Measurements from ENCODE around the gene MYO1E.
"Not testable (repeated sequence)": the region's sequence is repeated elsewhere in the genome, so short reads cannot be mapped to it uniquely, and the experiment has no call there.

Gene MYO1E

DNA sequence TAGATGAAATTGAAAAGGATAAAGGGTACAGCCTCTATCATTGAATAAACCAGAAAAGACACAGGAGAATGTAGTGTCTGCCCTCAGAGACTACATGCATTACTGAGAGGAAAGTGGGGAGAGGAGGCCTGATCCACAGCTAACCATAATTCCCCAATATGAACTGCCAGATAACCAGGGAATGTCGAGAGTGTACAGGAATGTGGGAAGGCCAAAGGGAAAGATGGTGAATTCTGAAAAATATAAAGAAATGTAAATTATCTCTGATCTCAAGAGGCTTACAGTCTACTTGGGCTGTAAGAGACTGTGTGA lies 22.3 kb downstream of the MYO1E start:
- no peak for DNase-seq (ENCODE audit: low read depth in 2 of 2)

DNA sequence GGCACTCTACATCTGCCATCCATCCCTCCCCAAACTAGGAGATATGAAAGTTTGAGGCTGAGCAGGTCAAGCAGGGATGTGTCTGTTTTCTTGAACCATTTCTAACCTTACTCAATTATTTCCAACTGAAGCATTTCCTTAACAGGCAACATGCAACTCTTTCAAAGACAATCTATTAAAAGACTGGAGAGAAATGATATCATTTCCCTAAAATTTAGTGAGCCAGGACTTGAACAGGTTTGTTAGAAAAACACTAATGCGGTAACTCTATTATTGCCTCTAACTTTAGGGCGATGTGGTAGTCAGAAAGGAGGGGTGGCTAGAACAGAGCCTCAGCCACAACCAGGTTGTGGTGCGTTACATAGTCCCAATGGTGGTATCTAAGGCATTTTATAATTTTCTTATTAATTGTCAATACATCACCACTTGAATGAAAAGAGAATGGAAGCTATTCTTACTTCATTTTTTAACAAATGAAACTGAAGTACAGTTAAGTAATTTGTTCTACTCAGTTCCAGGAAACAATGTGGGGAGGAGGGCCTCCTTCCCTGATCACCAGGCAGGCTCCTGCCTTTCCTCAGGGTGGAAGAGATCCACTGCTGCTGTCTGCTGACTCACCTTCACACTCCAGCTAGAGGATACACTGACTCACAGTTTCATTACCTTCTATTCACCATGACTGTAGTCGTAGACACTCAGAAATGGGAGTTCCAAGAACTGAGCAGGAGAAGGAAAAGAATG lies 22.8 kb downstream of the MYO1E start:
- no peak for DNase-seq (ENCODE audit: low read depth in 2 of 2)

DNA sequence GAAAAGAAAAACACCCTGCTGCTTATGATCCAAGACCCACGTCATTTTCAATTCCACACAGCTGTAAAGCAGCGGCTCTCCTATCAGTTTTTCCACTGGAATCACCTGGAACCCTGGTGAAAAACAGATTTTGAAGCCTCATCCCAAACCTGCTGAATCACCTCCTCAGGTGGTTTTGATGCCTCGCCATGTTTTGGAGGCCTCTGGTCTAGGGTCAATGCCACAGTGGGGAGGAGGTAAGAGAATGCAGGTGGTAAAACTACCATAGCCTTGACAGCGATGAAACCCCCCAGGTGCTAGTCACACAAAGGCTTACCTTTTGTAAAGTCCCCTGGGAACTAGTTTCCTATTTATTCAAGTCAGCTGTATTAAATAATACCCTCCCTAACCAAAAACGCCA lies 24.8 kb downstream of the MYO1E start:
- DNase-seq (ENCODE audit: low read depth in 2 of 2) = no peak

DNA sequence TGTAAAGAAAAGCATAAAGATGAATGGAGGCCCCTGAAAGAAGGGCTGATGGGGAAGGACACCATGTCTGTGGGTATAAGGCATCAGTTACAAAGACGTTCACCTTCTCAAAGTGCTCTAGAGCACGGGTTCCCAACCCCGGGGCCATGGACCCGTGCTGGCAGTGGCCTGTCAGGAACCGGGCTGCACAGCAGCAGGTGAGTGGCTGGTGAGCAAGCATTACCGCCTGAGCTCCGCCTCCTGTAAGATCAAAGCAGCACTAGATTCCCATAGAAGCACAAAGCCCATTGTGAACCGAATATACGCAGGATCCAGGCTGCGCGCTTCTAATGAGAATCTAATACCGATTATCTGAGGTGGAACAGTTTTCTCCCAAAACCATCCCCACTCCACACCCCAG lies 25.7 kb downstream of the MYO1E start:
- no peak for DNase-seq (ENCODE audit: low read depth in 2 of 2)

DNA sequence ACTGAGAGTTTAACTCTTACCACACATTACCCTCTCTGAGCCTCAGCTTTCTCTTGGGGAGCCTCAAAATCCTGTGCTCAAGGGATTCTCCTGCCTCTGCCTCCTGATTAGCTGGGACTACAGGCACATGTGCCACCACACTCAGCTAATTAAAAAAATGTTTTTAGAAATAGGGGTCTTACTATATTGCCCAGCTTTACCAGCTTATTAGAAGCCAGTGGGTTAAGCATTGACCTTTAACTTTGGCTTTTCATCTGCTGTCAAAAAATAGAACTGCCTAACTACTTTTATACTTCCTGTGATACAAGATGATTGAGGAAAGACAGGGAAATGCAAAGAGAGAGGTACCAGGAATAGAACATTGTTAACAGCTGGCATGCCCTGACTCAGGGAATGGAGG lies 27.3 kb downstream of the MYO1E start:
- no peak for DNase-seq (ENCODE audit: low read depth in 2 of 2)

DNA sequence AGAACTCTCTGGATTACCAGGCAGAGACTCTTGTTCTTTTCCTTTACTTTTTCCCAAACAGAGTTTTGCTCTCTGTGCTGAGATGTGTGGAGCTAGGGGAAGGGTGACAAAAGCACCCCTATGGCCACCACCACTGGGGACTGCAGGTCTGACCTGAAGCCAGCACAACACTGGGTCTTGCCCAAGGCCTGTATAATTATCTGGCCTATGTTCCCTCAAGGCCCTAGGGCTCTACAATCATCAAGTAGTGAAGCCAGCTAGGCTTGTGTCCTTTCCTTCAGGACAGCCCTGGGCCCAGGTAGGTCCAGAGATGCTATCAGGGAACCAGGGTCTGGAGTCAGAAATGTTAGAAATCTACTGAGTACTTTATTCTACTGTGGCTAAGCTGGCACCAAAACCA lies 28.4 kb downstream of the MYO1E start:
- no peak for DNase-seq (ENCODE audit: low read depth in 2 of 2)

DNA sequence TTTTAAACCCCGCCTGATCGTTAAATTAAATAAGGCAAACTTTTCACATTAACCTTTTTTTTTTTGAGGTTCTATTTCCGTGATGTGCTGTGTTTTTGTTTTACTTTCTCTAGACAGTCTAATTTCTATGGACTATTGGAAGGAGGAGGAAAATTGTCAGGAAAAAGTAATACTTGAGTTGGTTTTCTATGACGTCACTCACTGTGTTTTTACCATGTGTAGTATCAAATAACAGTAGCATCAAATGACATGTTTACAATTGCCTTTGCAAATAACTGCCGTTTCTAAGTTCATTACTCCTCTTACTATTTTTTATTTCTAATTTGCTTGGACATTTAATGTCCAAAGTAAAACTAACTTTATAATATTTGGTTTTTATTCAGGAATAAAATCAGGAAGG lies 32.3 kb downstream of the MYO1E start:
- no peak for DNase-seq (ENCODE audit: low read depth in 2 of 2)

DNA sequence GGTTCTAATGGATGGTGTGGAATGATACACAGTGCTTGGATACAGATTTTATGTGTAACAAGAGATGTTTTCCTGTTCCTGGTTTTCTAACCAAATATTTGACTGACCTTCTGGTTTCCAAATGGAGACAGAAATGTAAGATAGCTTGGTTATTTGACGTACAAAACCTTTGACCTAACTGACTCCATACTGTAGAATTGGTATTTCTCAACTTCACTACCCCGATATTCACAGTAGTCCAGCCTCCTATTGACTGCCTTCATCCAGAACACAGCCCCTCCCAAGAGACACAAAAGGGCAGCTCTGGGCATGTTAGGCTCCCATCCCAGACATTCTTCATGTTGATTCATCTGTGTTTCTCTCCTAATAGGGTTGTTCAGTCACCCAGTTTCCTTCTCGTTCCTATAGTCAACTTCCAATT lies 33.4 kb downstream of the MYO1E start:
- no peak for DNase-seq (ENCODE audit: low read depth in 2 of 2)

DNA sequence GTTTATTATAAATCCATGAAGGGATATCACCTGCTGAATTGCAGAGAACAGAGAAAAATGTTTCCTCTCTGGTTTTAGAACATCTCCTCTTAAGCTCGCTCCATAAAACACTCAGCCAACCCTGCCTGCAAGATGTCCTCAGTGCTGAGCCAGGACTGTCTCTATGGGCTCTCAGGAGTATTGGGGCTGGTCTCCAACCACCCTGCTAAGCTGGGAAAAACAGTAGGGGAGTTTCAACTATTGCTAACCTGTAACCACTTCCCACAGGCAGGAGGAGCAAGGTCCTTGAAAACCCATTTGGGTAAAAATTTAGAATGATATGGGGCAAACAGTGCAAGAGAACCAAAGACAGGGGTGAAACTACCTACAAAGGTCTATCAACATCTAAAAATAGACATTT lies 34.3 kb downstream of the MYO1E start:
- no peak for DNase-seq (ENCODE audit: low read depth in 2 of 2)

DNA sequence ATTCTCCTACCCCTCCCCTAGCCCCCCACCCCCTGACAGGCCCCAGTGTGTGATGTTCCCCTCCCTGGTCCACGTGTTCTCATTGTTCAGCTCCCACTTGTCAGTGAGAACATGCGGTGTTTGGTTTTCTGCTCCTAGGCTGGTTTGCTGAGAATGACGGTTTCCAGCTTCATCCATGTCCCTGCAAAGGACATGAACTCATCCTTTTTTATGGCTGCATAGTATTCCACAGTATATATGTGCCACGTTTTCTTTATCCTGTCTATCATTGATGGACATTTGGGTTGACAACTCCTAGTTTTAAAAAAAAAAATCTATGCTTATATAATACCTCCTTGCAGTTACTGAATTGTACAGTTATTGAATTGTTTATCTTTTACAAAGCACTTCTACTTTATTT lies 35.9 kb downstream of the MYO1E start:
- not testable (repeated sequence) for DNase-seq (ENCODE audit: low read depth in 2 of 2)

DNA sequence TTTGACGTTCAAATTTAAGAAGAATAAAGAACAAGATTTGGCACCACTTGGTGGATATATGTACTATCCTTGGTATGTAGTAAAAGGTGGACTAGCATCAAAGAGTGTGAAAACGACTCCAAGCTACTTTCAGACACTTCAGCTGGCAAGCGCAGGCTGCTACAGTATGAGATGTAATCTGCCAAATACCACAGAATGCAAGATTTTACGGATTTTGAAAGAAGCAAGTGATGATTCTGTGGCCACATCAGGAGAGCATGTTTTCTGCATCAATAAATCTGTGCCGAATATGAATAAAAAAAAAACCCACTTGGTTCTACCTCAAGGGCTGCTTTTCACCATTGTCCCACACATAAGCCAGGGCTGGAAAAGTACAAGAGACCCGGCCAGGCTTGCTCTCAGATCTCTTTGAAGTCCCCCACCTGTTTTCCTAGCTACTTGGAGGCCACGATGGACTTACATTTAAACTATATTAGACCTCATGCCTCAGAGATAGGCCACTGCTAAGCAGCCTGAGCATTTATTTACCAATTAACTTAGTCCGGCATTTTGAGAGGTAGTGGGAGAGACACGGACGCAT lies 37.4 kb downstream of the MYO1E start:
- no peak for DNase-seq (ENCODE audit: low read depth in 2 of 2)

DNA sequence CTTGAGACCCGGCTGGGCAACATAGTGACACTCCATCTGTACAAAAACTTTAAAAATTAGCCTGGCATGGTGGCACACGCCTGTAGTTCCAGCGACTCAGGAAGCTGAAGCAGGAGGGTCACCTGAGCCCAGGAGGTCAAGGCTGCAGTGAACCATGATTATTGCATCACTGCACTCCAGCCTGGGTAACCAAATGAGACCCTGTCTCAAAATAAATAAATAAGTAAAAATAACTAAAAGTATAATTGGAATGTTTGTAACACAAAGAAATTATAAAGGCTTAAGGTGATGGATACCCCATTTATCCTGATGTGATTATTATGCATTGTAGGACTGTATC lies 38.6 kb downstream of the MYO1E start:
- DNase-seq (ENCODE audit: low read depth in 2 of 2) = no peak

DNA sequence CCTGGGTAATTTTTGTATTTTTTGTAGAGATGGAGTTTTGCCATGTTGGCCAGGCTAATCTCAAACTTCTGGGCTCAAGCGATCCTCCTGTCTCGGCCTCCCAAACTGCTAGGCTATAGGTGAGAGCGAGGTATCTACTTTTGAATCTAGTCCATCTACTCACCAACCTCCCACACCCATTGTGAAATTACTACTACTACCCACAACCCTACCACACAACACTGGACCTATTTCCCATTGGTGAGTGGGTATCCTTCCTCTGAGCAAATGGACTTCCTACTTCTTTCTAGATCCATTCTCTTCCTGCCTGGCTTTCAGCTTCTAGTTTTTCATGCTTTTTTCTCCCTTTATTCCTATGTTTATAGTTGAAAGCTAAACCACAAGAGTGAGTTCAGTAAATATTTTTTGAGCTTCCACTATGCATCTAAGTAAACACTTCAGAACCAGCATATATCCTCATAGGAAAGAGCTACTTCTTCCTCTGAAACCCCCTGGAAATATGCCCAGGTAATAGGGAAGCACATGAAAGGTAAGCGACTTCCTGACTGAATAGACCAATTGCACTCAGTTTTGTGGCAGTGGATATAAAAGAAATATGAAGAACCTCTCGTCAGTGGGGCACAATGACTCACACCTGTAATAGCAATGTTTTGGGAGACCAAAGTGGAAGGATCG lies 39.1 kb downstream of the MYO1E start:
- DNase-seq (ENCODE audit: low read depth in 2 of 2) = no peak

DNA sequence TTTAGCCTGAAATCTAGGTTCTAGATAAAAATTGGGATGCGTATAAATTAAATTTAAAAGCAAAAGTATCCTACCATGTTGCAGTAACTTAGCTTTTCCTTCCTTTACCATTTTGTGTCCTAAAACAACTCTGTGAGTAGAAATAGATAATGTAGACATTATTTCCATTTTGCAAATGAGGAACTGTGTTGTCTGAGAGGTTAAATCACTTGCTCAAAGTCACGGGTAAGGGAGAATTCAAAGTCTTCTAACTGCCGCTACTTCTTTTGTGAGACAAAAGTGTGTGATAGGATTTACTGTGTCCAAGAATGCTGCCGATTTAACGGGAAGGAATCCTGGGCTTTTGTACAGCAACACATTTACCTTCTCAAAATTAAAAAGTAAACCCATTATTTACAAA lies 40.7 kb downstream of the MYO1E start:
- DNase-seq (ENCODE audit: low read depth in 2 of 2) = no peak

DNA sequence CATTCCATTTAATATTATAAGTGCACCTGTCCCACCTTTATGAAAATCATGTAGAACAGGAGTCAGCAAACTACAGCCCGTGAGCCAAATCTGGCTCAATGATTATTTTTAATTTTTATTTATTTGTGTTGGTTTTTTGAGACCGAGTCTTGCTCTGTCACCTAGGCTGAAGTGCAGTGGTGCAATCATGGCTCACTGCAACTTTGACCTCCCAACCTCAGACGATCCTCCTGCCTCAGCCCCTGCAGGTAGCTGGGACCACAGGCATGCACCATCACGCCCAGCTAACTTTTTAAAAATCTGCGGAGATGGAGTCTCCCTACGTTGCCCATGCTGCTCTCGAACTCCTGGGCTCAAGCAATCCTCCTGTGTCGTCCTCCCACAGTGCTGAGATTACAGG lies 42.0 kb downstream of the MYO1E start:
- DNase-seq (ENCODE audit: low read depth in 2 of 2) = no peak

DNA sequence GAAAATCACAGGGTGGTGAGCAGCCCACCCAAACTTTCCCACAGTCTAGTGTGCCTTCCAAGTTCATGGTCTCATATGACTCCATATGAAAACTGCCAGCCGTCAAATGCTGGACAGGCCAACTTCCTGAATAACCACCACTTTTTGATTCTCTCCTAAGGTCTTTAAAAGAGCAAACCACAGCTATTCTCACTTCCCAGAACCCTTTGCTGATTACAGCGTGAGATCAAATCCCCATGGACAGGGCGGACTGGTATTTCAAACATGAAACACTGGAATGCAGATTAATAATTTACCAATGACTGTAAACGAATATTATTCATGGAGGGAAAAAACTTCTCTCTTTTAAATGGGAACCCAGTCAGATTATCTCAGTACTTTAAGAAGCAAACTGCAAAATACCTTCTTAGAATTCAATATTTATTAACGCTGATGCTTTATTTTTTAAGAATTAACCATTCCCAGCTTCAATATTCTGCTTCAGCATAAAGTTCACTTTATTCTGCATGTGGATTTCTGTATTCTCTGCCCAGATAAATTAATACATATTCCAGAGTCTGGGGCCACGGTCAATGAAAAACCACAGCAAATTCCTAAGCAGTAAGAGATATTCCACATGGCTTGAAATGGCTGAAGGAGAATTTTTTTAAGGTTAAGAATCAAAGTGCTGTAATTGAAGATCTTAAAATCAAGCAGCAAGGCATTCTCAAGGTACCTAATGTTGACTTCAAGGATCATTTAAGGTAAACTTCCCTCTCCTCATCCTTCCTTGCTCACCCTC lies 42.9 kb downstream of the MYO1E start:
- no peak for DNase-seq (ENCODE audit: low read depth in 2 of 2)

DNA sequence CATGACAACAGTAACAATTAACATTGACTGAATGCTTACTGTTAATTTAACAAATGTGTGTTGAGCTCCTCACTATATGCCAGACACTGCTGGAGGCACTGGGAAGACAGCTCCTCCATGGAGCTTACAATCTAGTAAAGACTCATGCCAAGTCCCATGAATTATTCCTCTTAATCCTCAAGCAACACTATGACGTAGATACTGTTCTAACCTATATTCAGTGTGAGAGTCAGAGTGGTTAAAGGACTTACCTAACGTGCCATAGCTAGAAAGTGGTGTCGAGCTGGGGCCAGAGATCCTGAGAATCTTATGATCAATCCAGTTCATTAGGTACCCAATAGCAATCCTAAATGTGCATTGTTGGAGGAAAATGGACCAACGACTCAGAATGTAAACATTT lies 43.6 kb downstream of the MYO1E start:
- DNase-seq (ENCODE audit: low read depth in 2 of 2) = no peak

DNA sequence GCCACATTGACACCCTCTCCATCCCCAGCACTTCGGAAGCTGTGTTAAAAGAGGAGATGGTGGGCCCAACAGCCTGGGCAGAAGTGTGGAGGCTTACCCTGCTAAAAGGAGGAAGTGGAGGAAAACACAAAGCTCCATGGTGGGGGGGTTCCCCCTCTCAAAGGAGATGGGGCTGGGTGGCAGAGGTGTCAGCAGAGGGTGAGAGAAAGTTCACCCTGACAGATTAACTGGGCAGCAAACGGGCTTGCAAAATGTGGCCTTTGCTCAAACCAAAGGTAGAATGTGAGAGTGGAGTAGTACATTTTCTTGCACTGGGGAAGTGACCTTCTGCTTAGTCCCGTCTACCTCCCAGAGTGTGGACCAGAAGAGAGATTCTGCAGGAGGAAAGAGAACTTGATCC lies 44.7 kb downstream of the MYO1E start:
- DNase-seq (ENCODE audit: low read depth in 2 of 2) = no peak

DNA sequence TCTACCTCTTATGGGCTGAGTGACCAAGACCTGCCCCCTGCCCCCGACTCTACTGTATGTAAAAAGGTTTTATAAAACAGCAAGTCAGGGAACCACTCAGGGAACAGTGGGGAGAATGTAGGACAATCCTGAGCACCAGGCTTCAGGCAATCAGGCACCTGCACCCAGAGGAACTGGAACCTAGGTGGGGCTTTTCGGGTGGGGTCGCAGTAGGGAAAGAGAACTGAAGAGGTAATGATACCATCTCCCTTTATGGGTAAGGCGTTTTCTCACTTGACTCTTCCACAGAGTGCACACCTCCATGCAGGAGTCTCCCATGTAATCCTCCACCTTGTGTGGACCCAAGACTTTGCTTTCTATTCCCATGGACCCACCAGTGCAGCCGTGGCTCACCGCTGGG lies 45.8 kb downstream of the MYO1E start:
- DNase-seq (ENCODE audit: low read depth in 2 of 2) = no peak

DNA sequence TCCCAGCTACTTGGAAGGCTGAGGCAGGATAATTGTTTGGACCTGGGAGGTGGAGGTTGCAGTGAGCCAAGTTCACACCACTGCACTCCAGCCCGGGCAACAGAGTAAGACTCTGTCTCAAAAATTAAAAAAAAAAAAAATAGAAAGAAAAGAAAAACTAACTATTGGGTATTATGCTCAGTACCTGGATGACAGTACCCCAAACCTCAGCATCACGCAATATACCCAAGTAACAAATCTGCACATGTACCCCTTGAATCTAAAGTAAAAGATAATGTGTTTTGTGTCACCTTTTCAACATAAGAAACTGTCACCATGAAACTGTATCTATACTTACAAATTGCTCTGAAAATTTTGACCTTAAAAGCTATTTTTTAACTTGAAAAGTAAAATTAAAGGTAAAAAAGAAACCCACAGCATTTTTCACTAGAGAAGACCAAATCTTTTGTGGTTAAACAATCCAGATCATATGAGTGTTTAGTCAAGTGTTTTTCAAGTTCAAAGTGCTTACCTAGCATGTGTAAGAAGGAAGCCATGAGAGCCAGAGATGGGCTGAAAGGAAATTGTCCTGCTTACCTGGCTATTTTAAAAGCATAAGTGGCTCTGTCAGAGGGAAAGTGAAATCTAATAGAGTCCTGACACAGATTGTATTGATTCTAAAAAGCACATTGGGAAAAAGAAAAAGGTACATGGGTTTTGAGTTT lies 50.5 kb downstream of the MYO1E start:
- no peak for DNase-seq (ENCODE audit: low read depth in 2 of 2)

DNA sequence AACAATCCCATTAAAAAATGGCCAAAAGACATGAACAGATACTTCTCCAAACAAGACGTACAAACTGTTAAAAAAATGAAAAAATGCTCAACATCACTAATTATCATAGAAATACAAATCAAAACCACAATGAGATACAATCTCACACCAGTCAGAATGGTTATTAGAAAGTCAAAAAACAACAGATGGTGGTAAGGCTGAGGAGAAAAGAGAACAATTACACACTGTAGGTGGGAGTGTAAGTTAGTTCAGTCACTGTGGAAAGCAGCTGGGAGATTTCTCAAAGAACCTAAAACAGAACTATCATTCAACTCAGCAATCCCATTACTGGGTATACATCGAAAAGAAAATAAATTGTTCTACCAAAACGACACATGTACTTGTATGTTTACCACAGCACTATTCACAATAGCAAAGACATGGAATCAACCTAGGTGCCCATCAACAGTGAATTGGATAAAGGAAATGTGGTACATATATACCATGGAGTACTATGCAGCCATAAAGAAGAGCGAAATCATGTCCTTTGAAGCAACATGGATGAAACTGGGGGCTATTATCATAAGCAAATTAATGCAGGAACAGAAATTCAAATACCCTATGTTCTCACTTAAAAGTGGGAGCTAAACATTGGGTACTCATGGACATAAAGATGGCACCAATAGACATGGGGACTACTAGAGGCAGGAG lies 51.5 kb downstream of the MYO1E start:
- DNase-seq (ENCODE audit: low read depth in 2 of 2) = no peak

DNA sequence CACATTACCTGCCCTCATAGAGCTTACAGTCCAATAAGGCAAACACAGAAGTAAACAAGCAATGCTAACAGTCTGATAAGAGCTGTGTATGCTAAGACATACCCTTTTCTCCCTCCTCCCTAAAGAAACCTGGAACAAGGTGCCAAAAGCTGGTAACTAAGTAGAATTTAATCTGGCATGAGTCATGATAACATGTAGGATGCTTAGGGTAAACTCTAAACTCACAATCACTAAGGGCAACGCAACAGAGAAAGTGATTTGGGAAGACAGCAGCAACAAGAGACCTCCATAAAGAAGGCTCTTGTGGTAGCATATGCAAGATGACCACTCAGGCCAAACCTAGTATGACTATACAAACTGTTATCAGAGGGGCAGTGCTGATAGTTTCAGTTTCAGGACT lies 55.5 kb downstream of the MYO1E start:
- DNase-seq (ENCODE audit: low read depth in 2 of 2) = no peak

Data from stimulated activated CD4-positive, alpha-beta T cell treated with anti-CD3 and anti-CD28 coated beads, Interleukin-1b, Interleukin-23, amount 100 ng/mL, for 4 hours (primary cell).